K562 (cell line): ENCODE data around the gene MDM1. TPM values are rescaled to one million over a fixed set of nuclear protein-coding genes. Genes with fewer than 3 reads are reported as not detected.

Experiments used
- DLX4 ChIP-seq: fragments of 250-450 bp; sonication (Bioruptor Pico); IDR thresholded peaks from 2 replicates; pipeline ENCODE4 v1.6.1; 2021; ENCODE audit warnings: mild to moderate bottlenecking
- FOXP1 ChIP-seq: sonication (generic); formaldehyde crosslinking; IDR thresholded peaks from 2 replicates; pipeline ENCODE4 v1.8.0; 2022; ENCODE audit warnings: mild to moderate bottlenecking, missing genetic modification reagents
- GABPA ChIP-seq: fragments of 200-800 bp; sonication (Bioruptor generic); conservative IDR thresholded peaks from 2 replicates; pipeline ENCODE4 v1.6.1; 2016; ENCODE audit warnings: low read depth, missing genetic modification characterization, missing compliant biosample characterization
- HIVEP1 ChIP-seq: fragments of 250-450 bp; sonication (Bioruptor Pico); IDR thresholded peaks from 2 replicates; pipeline ENCODE4 v1.4.0; 2020; ENCODE audit warnings: mild to moderate bottlenecking
- KAT8 ChIP-seq: fragments of 450-650 bp; IDR thresholded peaks from 2 replicates; pipeline ENCODE4 v1.6.1; 2016; ENCODE audit warnings: low read depth, mild to moderate bottlenecking
- NELFE ChIP-seq: IDR thresholded peaks from 2 replicates; pipeline ENCODE4 v1.6.1; 2011; ENCODE audit warnings: mild to moderate bottlenecking; ENCODE audit not compliant: insufficient read depth, insufficient read length
- NR1H2 ChIP-seq: sonication (generic); formaldehyde crosslinking; IDR thresholded peaks from 2 replicates; pipeline ENCODE4 v1.4.0; 2020; ENCODE audit warnings: mild to moderate bottlenecking, missing genetic modification reagents
- NR2F6 ChIP-seq: fragments of 450-650 bp; formaldehyde crosslinking; IDR thresholded peaks from 2 replicates; pipeline ENCODE4 v1.4.0; 2020; ENCODE audit warnings: mild to moderate bottlenecking
- PHB ChIP-seq: fragments of 250-450 bp; sonication (Bioruptor Pico); IDR thresholded peaks from 2 replicates; pipeline ENCODE4 v1.5.0; 2021
- PTRF ChIP-seq: fragments of 450-650 bp; IDR thresholded peaks from 2 replicates; pipeline ENCODE4 v1.6.1; 2016; ENCODE audit warnings: mild to moderate bottlenecking, missing genetic modification characterization, missing compliant biosample characterization
- SIRT6 ChIP-seq: IDR thresholded peaks from one replicate; pipeline ENCODE4 v1.6.1; 2012; ENCODE audit warnings: low read depth, mild to moderate bottlenecking, control low read depth, inconsistent platforms, low read length, moderate library complexity
- STAT5B ChIP-seq: fragments of 250-450 bp; sonication (Bioruptor Pico); IDR thresholded peaks from 2 replicates; pipeline ENCODE4 v1.8.0; 2021; ENCODE audit warnings: mild to moderate bottlenecking, inconsistent platforms
- TAF9B ChIP-seq: fragments of 450-650 bp; IDR thresholded peaks from 2 replicates; pipeline ENCODE4 v1.6.1; 2018; ENCODE audit warnings: mild to moderate bottlenecking; ENCODE audit not compliant: partially characterized antibody
- ZBTB11 ChIP-seq, 3 experiments: fragments of 200-800 bp in 1 of 3; fragments of 250-450 bp in 1 of 3; fragments of 450-650 bp in 1 of 3; sonication (Bioruptor Pico) in 1 of 3; sonication (Bioruptor generic) in 1 of 3; formaldehyde crosslinking in 1 of 3; IDR thresholded peaks; 2 replicates each; pipeline versions ENCODE4 v1.6.1 to v1.8.0; 2016 to 2022; ENCODE audit warnings: mild to moderate bottlenecking in 2 of 3, missing genetic modification characterization in 2 of 3, missing compliant biosample characterization in 1 of 3, moderate library complexity in 1 of 3
- ZBTB17 ChIP-seq: fragments of 450-650 bp; formaldehyde crosslinking; IDR thresholded peaks from 2 replicates; pipeline ENCODE4 v1.4.0; 2020; ENCODE audit warnings: mild to moderate bottlenecking
- ZC3H11A ChIP-seq: IDR thresholded peaks from 2 replicates; pipeline ENCODE4 v1.6.1; 2012; ENCODE audit warnings: low read depth, low read length, improper control_type of control experiment
- ZNF124 ChIP-seq: sonication (generic); formaldehyde crosslinking; IDR thresholded peaks from 2 replicates; pipeline ENCODE4 v1.8.1; 2022; ENCODE audit warnings: missing genetic modification reagents
- ZNF175 ChIP-seq: fragments of 200-800 bp; sonication (Bioruptor generic); IDR thresholded peaks from 2 replicates; pipeline ENCODE4 v1.6.1; 2016; ENCODE audit warnings: low read depth, mild to moderate bottlenecking, missing genetic modification characterization, missing compliant biosample characterization
- ZNF518B ChIP-seq: fragments of 250-450 bp; sonication (Bioruptor Pico); IDR thresholded peaks from 2 replicates; pipeline ENCODE4 v1.5.0; 2021; ENCODE audit warnings: mild to moderate bottlenecking, moderate library complexity
- polyA plus RNA-seq, 8 experiments: library from polyadenylated mRNA; depleted of rRNA in 4 of 8; stranded (reverse) in 5 of 8; unstranded in 3 of 8; fragments of >200 nt; fragmentation: Nextera tagmentation in 2 of 8; fragmentation: Illumina TruSeq in 1 of 8; extraction: Ambion mirVana in 2 of 8; extraction: Trizol in 1 of 8; gene quantifications; 2 replicates each; pipeline versions ENCODE4 v1.2.1 to v1.2.3, GENCODE V29; 2011 to 2014; ENCODE audit warnings: inconsistent platforms in 1 of 8, missing spikeins in 1 of 8
- total RNA-seq, 7 experiments: library from RNA; depleted of rRNA in 6 of 7; stranded (reverse); fragments of >200 nt in 6 of 7; fragmentation: Illumina TruSeq in 2 of 7; extraction: Trizol in 2 of 7; gene quantifications; 2 replicates each; pipeline versions ENCODE4 v1.2.1 to v1.2.3, GENCODE V29; 2011 to 2021; ENCODE audit warnings: low replicate concordance in 1 of 7
- TF ChIP-seq, protein P1 (sequence below): sonication (generic); formaldehyde crosslinking; IDR thresholded peaks from 2 replicates; pipeline ENCODE4 v1.8.1; 2023; ENCODE audit warnings: mild to moderate bottlenecking, missing genetic modification reagents

MDM1 gene
- total and polyA plus RNA-seq, 9 of the 15 experiments (the other 6 are each of a cell fraction or from before 2014, with no cell fraction given): 7.5 to 16.8 (median 13.1) TPM

GRCh38 chr12:68370006-68370590 lies 37.9 kb upstream of the MDM1 start (continued):
- TF ChIP-seq ZNF175 (0 out of 2 replicates have a peak, but pooled peaks have one; percentile 38), ZBTB17 (no peak), SIRT6 (no peak), TAF9B (no peak), PHB (CRISPR knock-in tag) (no peak), ZNF518B (CRISPR knock-in tag) (no peak), FOXP1 (no peak), ZBTB11 (CRISPR knock-in tag; IDR thresholded peaks at IDR 0.05) (0 out of 6 replicates have a peak, but pooled peaks of 1 of the 3 experiments have one; percentile 35), ZNF124 (CRISPR knock-in tag) (no peak), NR2F6 (no peak), KAT8 (no peak), DLX4 (CRISPR knock-in tag) (no peak), HIVEP1 (CRISPR knock-in tag) (no peak), PTRF (no peak; the same call in 1 of the 2 replicates), NR1H2 (CRISPR knock-in tag) (no peak), NELFE (no peak), GABPA (no peak), ZC3H11A (no peak), STAT5B (CRISPR knock-in tag) (no peak)
- TF ChIP-seq, protein P1, sequence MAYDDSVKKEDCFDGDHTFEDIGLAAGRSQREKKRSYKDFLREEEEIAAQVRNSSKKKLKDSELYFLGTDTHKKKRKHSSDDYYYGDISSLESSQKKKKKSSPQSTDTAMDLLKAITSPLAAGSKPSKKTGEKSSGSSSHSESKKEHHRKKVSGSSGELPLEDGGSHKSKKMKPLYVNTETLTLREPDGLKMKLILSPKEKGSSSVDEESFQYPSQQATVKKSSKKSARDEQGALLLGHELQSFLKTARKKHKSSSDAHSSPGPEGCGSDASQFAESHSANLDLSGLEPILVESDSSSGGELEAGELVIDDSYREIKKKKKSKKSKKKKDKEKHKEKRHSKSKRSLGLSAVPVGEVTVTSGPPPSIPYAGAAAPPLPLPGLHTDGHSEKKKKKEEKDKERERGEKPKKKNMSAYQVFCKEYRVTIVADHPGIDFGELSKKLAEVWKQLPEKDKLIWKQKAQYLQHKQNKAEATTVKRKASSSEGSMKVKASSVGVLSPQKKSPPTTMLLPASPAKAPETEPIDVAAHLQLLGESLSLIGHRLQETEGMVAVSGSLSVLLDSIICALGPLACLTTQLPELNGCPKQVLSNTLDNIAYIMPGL (CRISPR knock-in tag): no peak
